Measurements from ENCODE around the gene EPS8L1. TPM values are rescaled to one million over a fixed set of nuclear protein-coding genes. Genes with fewer than 3 reads are reported as not detected.

EPS8L1 gene
- total RNA-seq, 2 donors from 2014 or later = 1.4 to 2.1 TPM

GRCh38 chr19:55091126-55091910 is 15.6 kb downstream of the EPS8L1 start:
- peaks cover 11% of the 10 kb centered on the region for H3K4me1 Mint-ChIP-seq
- H3K9me3 Mint-ChIP-seq = no peaks in the 10 kb centered on the region
- H3K27ac Mint-ChIP-seq = no peak overlapping the region
- H3K27me3 Mint-ChIP-seq = peaks cover 14% of the 10 kb centered on the region
- H3K36me3 Mint-ChIP-seq (ENCODE audit: low read depth) = peaks cover 39% of the 10 kb centered on the region
- H3K4me3 Mint-ChIP-seq = no peak overlapping the region
- no peak for ATAC-seq (replicated peaks)

DNA sequence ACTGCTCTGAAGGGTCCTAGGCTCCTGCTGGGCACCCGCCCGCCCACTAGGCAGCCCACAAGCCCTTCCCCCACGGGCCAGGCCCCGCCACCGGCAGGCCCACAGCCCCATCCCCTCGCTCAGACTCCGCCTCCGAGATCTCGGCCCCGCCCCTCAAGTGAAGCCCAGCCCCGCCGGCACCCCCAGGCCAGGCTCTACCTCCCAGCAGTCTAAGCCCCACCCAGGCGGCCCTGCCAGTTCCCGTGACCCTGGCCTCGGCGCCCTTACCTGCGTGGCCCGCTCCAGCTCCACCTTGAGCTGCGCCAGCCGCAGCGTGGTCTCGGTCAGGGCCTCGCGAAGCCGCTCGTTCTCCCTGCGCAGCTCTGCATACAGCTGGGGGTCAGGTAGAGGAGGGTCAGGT is 16.3 kb downstream of the EPS8L1 start:
- peaks cover 11% of the 10 kb centered on the region for H3K4me1 Mint-ChIP-seq
- no peaks in the 10 kb centered on the region for H3K9me3 Mint-ChIP-seq
- peaks cover 14% of the 10 kb centered on the region for H3K27me3 Mint-ChIP-seq
- H3K27ac Mint-ChIP-seq = no peak overlapping the region
- no peak overlapping the region for H3K4me3 Mint-ChIP-seq
- H3K36me3 Mint-ChIP-seq (ENCODE audit: low read depth) = peaks cover 39% of the 10 kb centered on the region
- ATAC-seq (replicated peaks) = no peak

DNA sequence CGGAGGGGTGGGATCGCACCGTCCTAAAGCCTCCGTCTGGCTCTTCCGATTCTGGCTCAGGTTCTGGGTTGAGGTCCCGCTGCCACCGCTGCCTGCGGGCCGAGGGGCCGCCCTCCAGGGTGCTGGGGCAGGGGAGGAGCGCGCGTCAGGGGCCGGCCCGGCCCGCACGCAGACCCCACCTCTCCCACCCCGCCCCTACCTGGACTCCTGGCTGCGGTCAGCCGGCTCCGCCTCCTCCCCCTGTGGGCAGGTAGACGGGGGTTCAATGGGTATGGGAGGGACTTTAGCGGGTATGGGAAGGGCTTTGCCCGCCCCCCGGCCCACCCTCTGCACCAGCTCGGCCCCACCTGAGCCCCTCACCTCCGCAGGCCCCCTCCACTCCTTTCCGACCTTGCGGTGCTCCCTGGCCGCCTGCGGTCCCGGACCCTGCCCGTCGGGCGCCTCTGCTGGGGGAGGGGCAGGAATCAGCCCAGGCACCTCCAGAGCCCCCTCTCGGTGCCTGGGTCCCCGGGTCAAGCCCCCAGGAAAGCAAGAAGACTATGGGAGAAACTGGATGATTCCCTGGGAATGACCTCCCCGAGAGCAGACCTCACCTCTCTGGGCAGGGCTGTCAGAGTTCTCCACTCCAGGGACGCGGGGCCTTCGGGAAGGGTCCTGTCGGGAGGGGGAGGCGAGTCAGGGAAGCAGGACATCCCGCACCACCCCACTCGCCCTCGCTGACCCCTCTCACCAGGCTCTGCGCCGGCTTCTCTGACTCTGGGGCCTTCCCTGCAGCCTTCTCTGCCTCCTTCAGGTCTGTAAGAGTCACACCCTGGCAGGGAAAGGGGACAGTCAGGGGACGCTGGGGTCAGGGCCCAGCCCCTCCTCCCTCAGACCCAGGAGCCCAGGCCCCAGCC is 17.0 kb downstream of the EPS8L1 start:
- peaks cover 39% of the 10 kb centered on the region for H3K36me3 Mint-ChIP-seq (ENCODE audit: low read depth)
- no peak overlapping the region for H3K27ac Mint-ChIP-seq
- no peaks in the 10 kb centered on the region for H3K9me3 Mint-ChIP-seq
- ATAC-seq (replicated peaks) = no peak
- no peak overlapping the region for H3K4me3 Mint-ChIP-seq
- peaks cover 11% of the 10 kb centered on the region for H3K4me1 Mint-ChIP-seq
- peaks cover 14% of the 10 kb centered on the region for H3K27me3 Mint-ChIP-seq

DNA sequence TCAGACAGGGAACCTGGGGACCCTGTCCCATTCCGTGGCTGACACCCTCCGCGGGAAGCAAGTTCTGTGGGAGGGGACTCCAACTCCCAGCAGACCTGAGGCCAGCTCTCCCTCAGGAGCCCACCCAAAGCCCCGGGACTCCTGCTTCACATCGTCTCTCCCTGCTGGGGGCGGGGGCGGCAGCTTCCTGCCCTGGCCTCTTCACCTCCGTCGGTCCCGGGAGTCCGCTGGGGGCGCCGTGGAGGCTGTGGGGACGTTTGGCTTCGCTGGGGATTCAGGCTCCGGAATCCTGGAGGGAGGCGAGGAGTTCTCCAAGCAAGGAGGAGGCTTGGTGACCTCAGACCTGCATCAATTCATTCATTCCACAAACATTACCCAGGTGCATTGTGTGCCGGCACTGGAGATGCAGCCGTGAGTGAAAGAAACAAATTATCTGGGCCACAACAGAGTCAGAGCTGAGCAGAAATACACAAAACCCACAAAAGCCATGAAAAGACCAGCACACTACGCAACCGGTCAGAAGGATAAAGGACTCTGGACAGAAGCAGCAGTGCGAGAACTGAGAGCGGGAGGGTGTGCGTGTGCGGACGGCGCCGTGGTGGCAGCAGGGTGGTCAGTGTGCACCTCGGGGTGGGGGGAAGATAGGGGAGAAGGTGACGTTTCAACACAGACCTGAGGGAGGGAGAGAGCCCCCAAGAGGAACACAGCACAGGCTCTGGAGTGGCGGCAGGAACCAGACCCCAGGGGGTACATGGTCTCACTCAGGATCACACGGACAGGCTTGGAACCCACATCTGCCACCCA is 19.0 kb downstream of the EPS8L1 start:
- Mint-ChIP-seq H3K27me3 (peaks cover 2% of the 10 kb centered on the region), H3K36me3 (ENCODE audit: low read depth) (peaks cover 28% of the 10 kb centered on the region), H3K9me3 (no peaks in the 10 kb centered on the region), H3K4me1 (no peaks in the 10 kb centered on the region), H3K27ac (no peak overlapping the region), H3K4me3 (no peak overlapping the region)
- ATAC-seq (replicated peaks) = no peak

DNA sequence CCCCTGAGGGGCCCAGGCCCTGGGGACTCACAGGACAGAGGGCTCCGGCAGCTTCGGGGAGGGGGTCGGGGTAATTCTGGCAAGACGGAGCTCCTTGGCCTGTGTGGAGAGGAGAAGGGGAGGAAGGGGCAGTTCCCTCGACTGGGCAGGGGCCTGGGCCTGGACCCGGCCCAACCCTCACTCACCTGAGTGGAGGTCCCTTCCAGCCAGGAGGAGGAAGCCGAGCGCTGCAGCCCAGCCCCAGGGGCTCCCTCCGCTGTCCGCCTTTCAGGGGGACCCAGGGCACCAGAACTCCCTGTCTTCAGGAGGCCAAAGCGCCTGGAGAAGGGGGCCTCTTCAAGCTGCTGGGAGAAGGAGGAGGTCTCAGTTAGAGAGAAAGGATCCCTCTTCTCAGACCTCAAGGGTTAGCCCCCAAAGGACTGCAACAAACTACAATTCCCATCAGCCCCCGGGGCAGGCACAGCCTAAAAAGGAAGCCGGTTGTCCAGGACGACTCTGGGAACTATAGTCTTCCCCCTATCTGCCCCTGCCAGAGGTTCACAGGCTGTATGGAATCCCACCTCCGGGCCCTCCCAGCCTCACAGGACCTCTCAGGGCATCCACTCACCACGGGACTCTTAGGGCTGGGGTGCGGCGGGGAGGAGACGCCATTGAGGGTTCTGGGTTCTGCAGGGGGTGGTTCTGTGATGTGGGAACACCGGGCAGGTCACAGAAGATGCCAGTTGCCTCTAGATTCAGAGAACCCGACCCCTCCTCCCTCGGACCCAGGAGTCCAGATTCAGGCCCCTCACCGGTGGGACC is 19.8 kb downstream of the EPS8L1 start:
- ATAC-seq (replicated peaks) = no peak
- H3K4me3 Mint-ChIP-seq = no peak overlapping the region
- H3K4me1 Mint-ChIP-seq = no peaks in the 10 kb centered on the region
- no peak overlapping the region for H3K27ac Mint-ChIP-seq
- H3K27me3 Mint-ChIP-seq = no peaks in the 10 kb centered on the region
- H3K36me3 Mint-ChIP-seq (ENCODE audit: low read depth) = peaks cover 28% of the 10 kb centered on the region
- H3K9me3 Mint-ChIP-seq = no peaks in the 10 kb centered on the region

GRCh38 chr19:55096061-55096701 is 20.5 kb downstream of the EPS8L1 start:
- H3K9me3 Mint-ChIP-seq = no peaks in the 10 kb centered on the region
- H3K36me3 Mint-ChIP-seq (ENCODE audit: low read depth) = peaks cover 28% of the 10 kb centered on the region
- no peak overlapping the region for H3K4me3 Mint-ChIP-seq
- no peaks in the 10 kb centered on the region for H3K4me1 Mint-ChIP-seq
- no peaks in the 10 kb centered on the region for H3K27me3 Mint-ChIP-seq
- ATAC-seq (replicated peaks) = no peak
- no peak overlapping the region for H3K27ac Mint-ChIP-seq

- Mint-ChIP-seq H3K27me3 (no peaks in the 10 kb centered on the region), H3K4me1 (no peaks in the 10 kb centered on the region), H3K9me3 (no peaks in the 10 kb centered on the region), H3K4me3 (no peak overlapping the region), H3K36me3 (ENCODE audit: low read depth) (peaks cover 43% of the 10 kb centered on the region), H3K27ac (no peak overlapping the region)
- no peak for ATAC-seq (replicated peaks)
Measured at GRCh38 chr19:55097864-55098715, 22.4 kb downstream of the EPS8L1 start.

DNA sequence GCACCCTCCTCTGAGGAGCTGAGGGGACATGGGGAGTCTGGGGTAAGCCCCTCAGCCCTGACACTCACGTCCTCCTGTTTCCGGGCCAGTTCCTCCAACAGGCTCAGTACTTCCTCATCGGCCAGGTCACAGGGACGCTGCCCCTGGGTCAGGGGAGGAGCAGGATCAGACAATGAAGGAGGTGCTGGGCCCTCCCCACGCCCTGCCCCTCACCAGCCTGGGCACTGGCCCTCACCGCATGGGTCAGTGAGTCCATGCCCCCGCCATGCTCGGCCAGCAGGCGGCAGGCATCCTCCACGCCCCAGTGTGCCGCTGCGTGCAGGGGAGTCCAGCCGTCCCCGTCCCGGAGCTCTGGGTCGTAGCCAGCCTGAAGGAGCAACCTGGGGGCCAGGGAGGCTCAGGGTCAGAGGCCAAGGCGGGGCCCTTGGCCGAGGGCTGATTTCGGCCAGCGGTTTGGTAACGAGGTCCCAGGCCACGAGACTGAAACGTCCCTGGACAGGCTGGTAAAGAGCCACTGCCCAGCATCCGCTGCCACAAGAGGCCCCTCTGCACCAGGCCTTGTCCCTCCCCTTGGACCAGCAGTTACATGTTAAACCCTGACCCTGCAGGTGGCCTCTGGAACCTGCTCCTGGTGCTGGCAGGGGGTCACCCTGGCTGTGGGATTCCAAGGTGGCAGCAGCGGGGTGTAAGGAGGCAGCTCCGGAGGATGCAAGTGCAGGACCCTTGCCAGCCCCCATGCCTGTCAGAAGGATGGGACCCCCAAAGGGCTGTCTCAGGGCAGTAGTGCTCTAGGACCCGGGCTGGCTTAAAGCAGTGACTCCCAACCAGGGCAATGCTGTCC is 23.3 kb downstream of the EPS8L1 start:
- Mint-ChIP-seq H3K9me3 (no peaks in the 10 kb centered on the region), H3K4me3 (no peak overlapping the region), H3K27ac (no peak overlapping the region), H3K27me3 (no peaks in the 10 kb centered on the region), H3K4me1 (no peaks in the 10 kb centered on the region), H3K36me3 (ENCODE audit: low read depth) (peaks cover 49% of the 10 kb centered on the region)
- ATAC-seq (replicated peaks) = no peak

DNA sequence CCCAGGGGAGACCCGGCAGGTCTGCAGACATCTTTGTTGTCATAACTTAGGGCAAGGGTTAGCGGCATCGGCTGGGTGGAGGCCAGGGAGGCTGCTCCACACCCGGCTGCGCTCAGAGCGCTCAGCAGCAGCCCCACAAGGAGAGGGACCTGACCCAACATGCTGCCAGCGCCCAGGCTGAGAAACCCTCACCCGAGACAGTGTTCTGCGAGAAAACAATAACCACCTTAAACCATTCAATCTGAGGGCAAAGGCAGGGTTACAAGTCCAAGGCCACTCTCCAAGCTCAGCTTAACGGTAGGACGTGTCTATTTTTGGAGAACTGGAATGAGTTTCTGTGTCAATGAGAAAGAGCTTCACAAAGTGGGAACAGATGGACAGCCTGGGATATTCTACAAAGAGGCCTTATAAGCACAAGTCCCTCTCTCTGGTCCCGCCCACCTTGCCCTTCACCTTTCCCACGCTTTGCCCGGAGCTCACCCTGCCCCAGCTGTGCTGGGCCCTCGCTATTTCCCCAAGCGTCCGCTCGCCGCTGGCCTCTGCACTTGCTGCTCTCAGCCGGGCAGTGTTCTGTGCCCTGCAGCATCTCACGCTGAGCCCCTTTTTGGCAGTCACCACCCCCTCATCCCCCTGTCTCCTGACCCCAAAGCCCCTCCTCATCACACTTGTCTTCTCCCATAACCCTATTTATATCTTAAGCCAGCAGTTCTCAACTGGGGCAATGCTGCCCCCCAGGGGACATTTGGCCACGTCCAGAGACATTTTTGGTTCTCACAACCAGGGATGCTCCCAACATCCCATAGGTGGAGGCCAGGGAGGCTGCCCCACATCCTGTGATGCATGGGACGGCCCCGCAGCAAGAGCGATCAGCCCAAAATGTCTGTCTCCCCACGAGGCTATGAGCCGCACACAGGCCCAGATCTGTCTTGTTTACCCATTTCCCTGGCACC is 24.2 kb downstream of the EPS8L1 start:
- Mint-ChIP-seq H3K36me3 (ENCODE audit: low read depth) (peaks cover 44% of the 10 kb centered on the region), H3K4me3 (no peak overlapping the region), H3K4me1 (no peaks in the 10 kb centered on the region), H3K9me3 (no peaks in the 10 kb centered on the region), H3K27me3 (no peaks in the 10 kb centered on the region), H3K27ac (no peak overlapping the region)
- ATAC-seq (replicated peaks) = no peak

DNA sequence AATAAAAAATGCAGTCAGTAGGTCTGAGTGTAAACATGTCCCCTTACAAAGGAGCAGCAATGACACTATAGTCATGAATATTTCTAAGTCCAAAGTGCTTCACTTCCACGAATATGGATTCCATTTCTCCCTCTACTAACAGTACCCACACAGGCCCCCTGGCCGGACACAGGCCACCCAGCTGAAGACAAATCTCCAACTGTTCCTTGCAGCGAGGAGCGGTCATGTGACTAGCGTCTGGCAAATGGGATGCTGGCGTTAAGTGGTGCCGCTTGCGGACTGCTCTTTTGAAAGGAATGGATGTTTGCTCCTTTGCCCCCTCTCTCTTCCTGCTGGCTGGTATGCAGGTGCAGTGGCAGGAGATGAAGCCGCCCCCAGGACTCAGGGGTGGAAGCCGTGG is 25.6 kb downstream of the EPS8L1 start:
- Mint-ChIP-seq H3K27ac (no peak overlapping the region), H3K9me3 (no peaks in the 10 kb centered on the region), H3K4me3 (no peak overlapping the region), H3K36me3 (ENCODE audit: low read depth) (peaks cover 51% of the 10 kb centered on the region), H3K27me3 (no peaks in the 10 kb centered on the region), H3K4me1 (no peaks in the 10 kb centered on the region)
- ATAC-seq (replicated peaks) = no peak

GRCh38 chr19:55103190-55103589 is 27.5 kb downstream of the EPS8L1 start:
- Mint-ChIP-seq H3K36me3 (ENCODE audit: low read depth) (peaks cover 56% of the 10 kb centered on the region), H3K4me3 (no peak overlapping the region), H3K27me3 (no peaks in the 10 kb centered on the region), H3K4me1 (peaks cover 5% of the 10 kb centered on the region), H3K27ac (no peak overlapping the region), H3K9me3 (no peaks in the 10 kb centered on the region)
- no peak for ATAC-seq (replicated peaks)

All from activated T-helper 17 cell treated with anti-CD3 and anti-CD28 coated beads, Interleukin-2, amount 50 U/mL, for 72 hours (primary cell).